Activated CD4-positive, CD25-positive, alpha-beta regulatory T cell treated with anti-CD3 and anti-CD28 coated beads, Interleukin-2, amount 50 U/mL, for 24 hours (primary cell): Measurements from ENCODE around the gene GLYR1.
"Not testable (repeated sequence)": the region's sequence is repeated elsewhere in the genome, so short reads cannot be mapped to it uniquely, and the experiment has no call there.

Source experiments
- ATAC-seq, 2 donors: fragments of 150-1000 bp; cut with Tn5 transposase; one replicate each; pipeline ENCODE4 v1.10.0; 2021; ENCODE audit warnings: mild to moderate bottlenecking in 1 of 2, moderate library complexity in 1 of 2

Gene GLYR1

DNA sequence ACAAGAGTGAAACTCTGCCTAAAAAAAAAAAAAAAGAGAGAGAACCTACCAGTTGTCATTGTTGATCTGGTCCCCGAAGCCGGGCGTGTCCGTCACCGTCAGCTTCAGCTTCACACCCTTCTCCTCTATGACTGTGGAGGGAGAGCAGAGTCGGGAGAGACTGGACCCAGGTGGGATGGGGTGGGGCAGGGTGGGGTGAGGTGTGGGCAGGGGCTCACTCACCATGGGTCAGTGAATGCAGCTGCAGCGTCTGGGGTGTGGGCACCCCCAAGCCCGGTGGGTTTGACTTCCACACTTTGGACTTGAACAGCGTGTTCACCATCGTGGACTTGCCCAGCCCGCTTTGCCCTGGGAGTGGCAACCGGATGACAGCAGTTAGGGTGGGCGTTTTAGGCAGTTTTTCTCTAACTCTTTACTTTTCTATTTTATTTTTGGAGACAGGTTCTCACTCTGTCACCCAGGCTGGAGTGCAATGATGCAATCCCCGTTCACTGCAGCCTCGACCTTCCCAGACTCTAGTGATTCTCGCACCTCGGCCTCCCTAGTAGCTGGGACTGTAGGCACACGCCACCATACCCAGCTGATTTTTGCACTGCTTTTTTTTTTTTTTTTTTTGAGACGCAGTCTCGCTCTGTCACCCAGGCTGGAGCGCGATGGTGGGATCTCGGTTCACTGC is 61.2 kb downstream of the GLYR1 start:
- ATAC-seq = no peak

DNA sequence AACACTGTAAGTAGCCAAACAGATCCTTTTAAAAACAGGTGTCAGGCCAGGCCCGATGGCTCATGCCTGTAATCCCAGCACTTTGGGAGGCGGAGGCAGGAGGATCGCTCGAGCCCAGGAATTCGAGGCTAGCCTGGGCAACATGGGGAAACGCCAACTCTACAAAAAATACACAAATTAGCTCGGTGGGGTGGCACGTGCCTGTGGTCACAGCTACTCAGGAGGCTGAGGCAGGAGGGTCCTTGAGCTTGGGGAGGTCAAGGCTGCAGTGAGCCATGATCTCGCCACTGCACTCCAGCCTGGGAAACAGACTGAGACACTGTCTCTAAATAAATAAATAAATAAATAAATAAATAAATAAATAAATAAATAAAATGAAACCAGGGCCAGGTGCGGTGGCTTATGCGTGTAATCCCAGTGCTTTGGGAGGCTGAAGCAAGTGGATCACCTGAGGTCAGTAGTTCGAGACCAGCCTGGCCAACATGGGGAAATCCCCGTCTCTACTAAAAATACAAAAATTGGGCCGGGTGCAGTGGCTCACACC is 62.6 kb downstream of the GLYR1 start:
- ATAC-seq = not testable (repeated sequence)

DNA sequence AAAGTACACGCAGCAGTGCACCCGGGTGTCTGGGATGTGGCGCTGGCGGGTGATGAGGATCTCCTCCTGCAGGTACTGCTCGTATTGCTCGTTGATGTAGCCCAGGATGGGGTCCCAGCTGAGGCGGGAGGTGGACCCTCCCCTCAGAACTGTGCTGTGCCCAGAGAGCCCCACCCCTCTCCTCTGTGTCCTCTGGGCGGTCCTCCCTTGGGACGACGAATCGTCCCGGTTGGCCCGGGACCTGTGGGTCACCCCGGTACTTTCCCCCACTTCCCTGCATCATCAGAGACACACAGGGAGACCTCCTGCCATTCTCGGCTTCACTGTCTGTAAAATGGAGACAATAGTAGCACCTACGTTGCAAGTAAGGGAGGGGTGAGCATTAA is 63.1 kb downstream of the GLYR1 start:
- ATAC-seq = no peak

DNA sequence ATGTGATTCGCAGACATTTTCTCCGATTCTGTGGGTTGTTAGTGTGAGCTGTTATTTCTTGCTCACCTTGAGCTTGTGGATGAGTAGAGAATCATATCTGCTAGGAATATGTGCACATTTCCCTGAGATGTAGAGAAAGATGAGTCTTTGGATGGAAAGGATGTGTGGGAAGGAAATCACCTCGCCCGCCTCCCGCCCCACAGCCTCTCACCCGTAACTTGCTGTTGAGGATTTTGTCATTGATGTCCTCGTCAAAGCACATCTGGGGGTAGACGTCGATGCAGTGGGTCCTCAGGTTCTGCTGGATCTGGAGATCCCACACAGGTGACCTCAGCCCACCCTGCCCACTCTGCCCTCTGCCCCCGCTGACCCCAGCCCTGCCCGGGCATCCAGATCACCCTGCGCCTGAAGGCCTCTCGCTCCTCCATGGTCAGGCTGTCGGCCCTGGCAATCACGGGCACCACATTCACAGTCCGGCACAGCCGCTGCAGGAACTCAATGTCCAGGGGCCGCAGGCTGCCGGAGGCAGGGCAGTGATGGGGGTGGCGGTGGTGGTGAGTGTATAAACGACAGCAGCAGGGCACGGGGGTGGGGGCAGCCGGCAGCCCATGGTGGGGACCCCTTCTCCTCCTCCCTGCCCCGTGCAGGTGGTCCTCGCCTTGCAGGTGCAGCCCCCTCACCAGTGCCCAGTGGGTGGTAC is 63.7 kb downstream of the GLYR1 start:
- ATAC-seq = no peak

DNA sequence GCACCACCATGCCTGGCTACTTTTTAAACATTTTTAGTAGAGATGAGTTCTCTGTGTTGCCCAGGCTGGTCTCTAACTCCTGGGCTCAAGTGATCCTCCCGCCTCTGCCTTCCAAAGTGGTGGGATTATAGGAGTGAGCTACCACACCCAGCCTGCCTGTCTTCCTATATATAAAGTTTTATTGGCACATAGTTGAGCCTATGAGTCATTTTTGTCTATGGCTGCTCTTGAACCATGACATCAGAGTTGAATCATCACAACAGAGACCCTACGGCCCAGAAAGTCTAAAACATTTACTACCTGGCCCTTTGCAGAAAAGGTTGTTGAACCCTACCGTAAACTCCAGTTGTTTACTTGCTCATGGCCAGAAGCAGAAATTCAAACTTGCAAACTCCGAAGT is 66.9 kb downstream of the GLYR1 start:
- ATAC-seq = no peak

DNA sequence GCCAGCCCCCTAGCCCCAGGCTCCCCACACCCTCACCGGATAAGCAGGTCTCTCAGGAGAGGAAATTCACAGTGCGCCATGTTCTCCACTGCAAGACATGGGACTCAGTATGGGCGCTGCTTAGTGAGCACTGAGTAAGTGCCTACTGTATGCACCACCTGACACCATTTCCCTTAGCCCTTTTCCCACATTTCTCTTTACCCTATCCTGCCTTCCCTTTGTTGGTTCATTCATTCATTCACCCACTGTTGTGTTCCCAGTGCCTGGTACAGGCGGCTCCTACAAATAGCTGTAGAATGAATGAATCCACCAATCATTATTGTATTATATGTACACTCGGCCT is 69.1 kb downstream of the GLYR1 start:
- no peak for ATAC-seq

DNA sequence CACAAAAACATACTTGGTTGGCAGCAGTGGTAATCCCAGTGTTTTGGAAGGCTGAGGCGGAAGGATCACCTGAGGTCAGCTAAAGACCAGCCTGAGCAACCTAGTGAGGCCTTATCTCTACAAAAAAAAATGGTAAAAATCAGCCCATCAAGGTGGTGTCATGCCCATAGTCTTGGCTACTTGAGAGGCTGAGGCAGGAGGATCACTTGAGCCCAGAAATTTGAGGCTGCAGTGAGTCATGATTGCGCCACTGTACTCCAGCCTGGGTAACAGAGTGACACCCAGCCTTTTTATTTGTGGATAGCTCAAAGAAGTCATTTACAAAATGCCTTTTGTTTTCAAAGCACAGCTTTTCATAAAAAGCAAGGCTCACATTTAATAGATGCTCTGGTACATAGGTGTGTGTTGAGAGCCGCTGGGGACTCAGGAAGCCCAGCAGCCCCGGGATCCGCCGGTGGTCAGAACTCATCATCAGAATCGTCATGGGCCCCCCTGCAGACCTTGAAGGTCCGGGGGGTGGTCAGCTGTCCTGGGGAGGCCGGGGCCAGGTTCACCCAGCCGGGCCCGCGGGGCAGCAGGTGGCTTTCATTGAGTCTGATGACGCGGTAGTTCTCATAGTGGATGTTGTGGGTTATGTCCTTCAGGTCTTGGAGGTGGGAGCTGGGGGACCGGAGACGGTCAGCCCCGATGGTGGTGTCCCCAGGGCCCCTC is 69.6 kb downstream of the GLYR1 start:
- ATAC-seq = no peak

DNA sequence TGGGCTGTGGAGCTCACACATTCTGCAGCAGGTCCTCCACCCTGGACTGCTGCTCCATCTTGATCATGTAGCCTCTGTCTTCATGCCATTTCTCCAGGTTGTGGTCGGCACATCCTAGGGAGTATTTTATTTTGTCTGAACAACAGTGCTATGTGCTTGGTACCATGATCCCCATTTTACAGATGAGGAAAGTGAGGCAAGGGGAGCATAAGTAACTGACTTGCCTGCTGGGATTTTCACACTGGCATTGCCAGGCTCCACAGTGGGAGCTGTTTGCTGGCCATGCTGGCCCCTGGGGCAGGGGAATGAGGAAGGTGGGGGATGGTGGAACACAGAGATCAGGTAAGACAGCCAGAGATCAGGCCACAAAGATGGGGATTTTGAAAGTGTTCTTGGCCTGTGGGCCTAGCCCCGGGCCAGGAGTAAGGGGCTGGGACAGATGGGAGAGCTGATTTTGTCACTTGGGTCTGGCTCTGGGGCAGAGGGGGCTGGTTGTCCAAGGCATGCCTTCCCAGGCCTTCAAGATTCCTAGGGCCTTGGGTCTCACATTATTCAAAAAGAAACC is 70.9 kb downstream of the GLYR1 start:
- no peak for ATAC-seq

DNA sequence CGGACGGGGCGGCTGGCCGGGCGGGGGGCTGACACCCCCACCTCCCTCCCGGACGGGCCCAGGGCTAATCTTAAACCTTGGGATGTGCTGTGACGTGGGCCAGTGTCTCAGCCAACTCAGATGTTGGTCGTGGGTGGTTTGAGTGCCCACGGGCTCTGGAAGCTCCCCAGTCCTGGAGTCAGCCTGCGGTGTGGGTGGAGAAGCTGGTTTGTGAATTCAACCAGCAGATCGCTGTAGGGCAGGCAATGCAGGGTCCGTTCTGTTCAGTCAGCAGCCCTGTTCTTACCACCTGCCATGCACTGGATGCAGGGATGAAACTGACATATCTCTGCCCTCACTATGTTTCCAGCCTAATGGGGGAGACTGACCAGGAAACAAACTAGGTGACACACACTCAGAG is 72.1 kb downstream of the GLYR1 start:
- ATAC-seq = no peak

DNA sequence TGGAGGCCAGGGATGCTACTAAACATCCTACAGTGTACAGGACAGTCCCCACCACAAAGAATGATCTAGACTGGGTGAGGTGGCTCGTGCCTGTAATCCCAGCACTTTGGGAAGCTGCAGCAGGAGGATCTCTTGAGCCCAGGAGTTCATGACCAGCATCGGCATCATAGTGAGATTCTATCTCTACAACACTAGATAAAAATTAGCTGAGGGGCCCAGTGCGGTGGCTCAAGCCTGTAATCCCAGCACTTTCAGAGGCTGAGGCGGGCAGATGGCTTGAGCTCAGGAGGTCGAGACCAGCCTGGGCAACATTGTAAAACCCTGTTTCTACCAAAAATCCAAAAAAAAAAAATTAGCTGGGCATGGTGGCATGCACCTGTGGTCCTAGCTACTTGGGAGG is 74.7 kb downstream of the GLYR1 start:
- ATAC-seq = no peak

DNA sequence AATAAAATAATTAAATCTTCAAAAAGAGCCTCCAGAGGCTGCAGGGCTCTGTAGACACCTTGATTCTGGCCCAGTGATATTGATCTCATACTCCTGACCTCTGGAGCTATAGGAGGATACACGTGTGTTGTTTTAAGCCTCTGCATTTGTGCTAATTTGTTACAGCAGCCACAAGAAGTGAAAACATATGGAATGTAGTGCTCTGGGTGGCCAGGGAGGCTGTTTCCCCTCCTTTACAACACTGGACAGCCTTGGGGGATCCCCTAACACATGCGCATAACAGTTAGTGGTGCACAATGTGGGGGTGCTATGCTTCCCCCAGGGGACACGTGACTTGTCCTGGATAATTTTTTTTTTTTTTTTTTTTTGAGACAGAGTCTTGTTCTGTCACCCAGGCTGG is 75.4 kb downstream of the GLYR1 start:
- no peak for ATAC-seq

DNA sequence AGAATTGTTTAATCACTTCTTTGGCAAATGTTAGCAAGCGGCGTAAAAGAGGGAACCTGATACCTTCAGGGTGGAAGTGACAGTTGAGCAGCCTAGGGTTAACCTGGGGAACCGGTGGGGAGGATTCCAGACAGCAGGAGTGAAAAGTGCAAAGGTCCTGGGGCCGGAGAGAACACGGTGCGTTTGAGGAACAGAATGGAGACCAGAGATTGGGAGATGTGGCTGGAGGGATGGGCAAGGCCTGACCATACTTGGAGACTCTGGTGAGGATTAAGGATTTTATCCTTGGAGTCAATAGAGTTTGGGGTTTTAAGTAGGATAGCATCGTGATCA is 77.8 kb downstream of the GLYR1 start:
- ATAC-seq = no peak

DNA sequence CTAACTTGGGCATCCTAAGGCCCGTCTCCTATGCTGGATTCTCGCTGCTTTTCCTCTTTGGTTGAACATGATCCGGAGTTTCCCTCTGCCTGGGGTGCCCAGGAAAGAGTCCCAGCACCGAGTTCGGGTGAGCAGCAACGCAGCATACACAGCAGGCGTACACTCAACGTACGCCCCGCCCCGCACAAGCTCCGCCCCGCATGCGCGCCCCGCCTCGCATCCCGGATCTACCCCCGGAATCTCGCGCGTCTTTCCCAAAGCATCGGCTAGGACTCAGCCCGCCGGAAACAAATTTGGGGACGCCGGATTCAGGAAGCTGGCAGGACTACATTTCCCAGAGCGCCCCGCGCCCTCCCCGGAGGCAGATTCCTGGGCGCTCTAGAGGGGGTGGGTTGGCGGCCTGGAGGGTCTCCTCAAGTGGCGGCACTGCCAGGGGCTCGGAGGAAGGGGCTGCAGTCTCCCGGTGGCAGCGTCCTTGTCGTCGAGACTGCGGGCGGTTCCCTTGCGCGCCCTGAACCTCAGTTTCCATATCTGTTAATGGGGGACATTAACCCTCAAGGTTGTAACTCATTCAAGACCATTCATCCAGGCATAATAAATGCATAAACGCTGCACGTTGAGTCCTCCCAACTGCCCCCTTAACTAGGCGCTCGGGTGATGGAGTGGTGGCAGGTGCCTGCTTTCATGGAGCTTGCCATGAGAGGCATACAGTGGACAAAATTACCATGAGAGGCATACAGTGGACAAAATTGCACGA is 78.4 kb downstream of the GLYR1 start:
- peak; percentile 61 to 71 for ATAC-seq

DNA sequence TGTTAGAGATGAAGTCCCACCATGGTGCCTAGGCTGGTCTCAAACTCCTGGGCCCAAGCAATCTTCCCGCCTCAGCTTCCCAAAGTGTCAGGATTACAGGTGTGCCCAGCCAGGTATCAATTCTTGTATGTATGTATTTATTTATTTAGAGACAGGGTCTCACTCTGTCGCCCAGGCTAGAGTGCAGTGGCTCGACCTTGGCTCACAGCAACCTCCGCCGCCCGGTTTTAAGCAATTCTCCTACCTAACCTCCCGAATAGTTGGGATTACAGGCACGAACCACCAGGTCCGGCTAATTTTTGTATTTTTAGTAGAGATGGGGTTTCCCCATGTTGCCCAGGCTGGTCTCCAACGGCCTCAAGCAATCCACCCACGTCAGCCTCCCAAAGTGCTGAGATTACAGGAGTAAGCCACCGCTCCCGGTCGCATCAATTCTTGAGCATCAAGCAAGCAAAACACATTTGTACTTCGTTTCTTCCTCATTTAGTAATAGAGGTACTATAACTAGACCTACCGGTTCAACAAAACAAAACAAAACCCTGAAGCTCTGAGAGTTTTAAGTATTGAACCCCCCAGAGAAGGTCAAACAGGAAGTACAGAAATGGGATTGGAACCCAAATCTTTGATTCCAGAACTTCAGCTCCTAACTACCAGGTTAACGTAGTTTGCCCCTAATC is 79.1 kb downstream of the GLYR1 start:
- no peak for ATAC-seq

DNA sequence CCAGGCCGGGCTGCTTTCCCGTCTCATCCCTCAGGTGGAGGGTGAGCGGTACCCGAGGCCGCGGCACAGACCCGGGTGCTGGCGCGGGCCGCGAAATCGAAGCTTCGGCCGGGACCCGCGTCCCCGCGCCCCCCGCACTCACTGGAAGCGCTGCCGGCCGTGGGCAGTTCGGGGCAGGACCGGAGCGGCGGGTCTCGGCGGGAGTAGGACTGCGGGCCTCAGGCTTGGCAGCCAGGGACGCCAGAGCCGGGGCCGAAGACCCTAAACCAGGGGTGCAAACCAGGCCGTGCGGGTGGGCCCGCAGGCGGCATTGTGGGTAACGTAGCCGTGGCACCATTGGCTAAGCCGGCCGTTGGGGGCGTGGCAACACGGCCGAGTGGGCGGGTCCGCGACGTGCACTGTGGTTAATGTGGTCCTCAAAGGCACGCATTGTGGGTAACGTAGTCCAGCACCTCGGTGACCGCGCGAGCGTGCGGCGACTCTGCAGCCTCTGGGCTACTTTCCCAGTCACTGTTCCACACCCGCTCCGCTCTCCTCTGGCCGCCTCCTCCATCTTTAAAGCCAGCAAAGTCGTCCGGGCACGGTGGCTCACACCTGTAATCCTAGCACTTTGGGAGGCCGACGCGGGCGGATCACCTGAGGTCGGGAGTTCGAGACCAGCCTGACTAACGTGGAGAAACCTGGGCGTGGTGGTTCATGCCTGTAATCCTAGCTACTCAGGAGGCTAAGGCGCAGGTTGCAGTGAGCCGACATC is 80.0 kb downstream of the GLYR1 start, which contains the start of gene ZNF500:
Gene ZNF500 (minus strand): TSS at position 288 of the 754 bp plus-strand sequence. CDS start 1,184 bp downstream, outside the sequence.
- peak; percentile 95 to 96 for ATAC-seq

DNA sequence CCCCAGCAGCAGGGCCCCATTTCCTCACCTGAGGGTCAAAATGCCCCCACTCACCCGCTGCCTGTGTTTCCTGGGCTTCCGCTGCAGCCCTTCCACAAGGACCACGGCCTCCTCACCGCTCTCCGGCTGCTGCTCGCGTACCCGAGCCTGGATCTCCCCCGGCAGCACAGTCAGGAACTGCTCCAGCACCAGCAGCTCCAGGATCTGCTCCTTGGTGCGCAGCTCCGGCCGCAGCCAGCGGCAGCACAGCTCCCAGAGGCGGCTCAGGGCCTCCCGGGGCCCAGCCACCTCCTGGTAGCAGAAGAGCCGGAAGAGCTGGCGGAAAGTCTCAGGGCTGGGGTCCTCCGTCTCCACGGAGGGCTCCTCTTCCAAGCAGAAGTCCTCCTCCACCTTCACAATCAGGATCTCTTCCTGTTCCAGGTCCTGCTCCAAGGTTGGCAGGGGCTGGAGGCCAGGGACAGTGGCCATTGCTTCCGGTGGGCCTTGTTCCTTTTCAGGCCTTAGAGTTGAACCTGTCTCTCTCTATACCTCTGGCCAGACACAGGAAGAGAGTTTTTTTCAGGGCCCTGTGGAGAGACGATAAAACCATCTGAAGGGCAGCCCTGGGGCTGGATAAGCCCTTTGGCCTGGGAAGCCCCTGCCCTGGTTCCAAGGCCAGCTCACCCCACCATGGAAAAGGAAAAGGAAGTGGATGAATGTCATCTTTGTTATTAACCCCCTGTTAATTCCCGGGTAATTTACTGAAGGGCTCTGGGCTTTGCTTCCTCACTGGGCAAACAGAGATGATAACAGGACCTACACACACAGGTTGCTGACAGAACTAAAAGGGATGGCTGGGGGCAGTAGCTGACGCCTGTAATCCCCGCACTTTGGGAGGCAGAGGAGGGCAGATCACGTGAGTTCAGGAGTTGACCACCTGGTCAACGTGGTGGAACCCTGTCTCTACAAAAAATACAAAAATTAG is 81.3 kb downstream of the GLYR1 start:
- no peak for ATAC-seq

DNA sequence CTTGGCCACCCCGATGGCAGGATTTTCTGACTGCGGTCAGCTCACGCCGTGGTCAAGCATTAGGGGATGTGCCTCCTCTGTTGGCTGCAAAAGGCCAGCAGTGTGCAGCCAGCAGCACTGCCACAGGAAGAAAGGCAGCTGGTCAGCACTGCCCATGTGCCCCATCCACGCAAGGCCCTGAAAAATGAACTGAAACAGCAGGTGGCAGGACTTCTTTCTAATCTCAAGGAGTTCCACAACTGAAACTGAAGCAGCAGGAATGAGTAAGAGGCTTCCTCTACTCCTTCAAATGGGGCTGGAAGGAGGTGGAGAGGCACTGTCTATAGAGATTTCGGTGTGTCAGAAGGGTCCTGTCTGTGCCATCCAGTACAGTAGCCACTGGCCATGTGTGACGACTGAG is 83.3 kb downstream of the GLYR1 start:
- no peak for ATAC-seq

DNA sequence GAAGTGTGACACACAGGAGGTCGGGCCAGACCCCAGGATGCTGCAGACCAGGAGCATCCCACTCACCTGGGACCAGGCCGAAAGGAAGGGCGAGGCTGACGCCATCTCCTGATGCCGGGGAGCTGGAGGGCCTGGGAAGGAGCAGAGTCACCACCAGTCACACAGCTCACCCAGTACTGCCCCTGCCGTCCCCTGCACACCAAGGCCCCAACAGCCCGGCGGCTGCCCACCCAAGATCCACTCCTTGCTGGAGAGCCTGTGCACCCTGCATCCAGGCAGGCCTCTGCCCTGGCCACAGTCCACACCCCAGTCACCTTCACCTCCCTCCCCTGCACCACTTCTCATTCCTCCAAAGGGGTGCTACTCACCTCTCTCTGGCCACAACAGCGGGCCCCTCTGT is 84.9 kb downstream of the GLYR1 start:
- ATAC-seq = no peak

DNA sequence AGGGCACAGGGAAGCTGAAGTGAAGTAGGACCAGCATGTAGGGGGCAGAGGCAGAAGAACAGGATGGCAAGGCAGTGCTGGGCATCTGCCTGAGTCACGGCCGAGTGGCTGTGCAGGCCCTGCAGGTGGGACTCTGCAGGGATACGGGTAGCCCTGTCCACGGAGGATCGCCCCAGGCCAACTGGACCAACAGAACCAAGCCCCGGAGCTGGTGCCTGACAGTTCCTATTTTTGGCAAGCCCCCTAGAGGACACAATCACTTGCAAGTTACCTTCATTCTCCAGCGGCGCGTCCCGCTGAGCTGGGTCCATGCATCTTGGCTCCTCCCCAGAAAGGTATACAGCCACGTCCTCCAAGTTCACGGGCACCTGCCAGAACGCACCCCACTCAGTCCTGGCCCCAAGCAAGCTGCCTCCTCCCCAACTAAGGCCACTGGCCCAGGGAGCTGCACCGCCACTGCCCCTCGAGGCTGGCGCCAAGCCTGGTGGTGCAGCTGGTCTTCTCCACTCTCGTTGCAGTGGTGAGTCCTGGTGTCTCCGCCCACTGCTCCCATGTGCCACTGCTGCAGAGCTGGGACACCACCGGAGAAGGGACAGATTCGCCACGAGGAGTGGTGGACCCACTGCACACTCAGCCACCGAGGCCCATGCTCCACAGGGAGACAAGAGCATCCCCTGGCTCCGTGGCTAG is 86.7 kb downstream of the GLYR1 start:
- ATAC-seq = no peak

DNA sequence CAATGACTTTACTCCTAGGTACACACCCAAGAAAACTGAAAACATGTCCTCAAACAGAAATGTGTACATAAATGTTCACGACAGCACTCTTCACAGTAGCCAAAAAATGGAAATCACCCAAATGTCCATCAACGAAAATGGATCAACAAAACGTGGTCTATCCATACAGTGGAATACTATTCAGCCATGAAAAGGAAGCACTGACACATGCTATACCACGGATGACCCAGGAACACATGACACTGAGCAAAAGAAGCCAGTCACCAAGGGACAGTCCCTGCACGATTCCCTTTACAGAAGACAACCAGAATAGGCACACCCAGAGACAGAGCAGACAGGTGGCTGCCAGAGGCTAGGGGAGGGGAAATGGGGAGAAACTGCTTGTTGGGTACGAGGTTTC is 91.4 kb downstream of the GLYR1 start:
- no peak for ATAC-seq
